ENCODE measurements around the gene TOM1L2. TPM values are rescaled to one million over a fixed set of nuclear protein-coding genes. Genes with fewer than 3 reads are reported as not detected.

The TOM1L2 gene
- total RNA-seq, 1 donor, result 34.1 TPM

- TF ChIP-seq, protein P1, sequence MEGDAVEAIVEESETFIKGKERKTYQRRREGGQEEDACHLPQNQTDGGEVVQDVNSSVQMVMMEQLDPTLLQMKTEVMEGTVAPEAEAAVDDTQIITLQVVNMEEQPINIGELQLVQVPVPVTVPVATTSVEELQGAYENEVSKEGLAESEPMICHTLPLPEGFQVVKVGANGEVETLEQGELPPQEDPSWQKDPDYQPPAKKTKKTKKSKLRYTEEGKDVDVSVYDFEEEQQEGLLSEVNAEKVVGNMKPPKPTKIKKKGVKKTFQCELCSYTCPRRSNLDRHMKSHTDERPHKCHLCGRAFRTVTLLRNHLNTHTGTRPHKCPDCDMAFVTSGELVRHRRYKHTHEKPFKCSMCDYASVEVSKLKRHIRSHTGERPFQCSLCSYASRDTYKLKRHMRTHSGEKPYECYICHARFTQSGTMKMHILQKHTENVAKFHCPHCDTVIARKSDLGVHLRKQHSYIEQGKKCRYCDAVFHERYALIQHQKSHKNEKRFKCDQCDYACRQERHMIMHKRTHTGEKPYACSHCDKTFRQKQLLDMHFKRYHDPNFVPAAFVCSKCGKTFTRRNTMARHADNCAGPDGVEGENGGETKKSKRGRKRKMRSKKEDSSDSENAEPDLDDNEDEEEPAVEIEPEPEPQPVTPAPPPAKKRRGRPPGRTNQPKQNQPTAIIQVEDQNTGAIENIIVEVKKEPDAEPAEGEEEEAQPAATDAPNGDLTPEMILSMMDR (IDR thresholded peaks at IDR 0.05; ENCODE audit: insufficient read depth, low read depth, low read length), result no peak
- DNase-seq (ENCODE audit: low read depth), result no peak
- peak overlapping the region; percentile 82 for H3K4me3 ChIP-seq (ENCODE audit: low read depth, low read length)
Observed at GRCh38 chr17:17835415-17836249, 136.6 kb downstream of the TOM1L2 start.

GRCh38 chr17:17834974-17835373 is 137.2 kb downstream of the TOM1L2 start:
- no peak for DNase-seq (ENCODE audit: low read depth)
- H3K4me3 ChIP-seq (ENCODE audit: low read depth, low read length), result peak overlapping the region; percentile 82
- TF ChIP-seq, protein P1 (IDR thresholded peaks at IDR 0.05; ENCODE audit: insufficient read depth, low read depth, low read length), result no peak

DNA sequence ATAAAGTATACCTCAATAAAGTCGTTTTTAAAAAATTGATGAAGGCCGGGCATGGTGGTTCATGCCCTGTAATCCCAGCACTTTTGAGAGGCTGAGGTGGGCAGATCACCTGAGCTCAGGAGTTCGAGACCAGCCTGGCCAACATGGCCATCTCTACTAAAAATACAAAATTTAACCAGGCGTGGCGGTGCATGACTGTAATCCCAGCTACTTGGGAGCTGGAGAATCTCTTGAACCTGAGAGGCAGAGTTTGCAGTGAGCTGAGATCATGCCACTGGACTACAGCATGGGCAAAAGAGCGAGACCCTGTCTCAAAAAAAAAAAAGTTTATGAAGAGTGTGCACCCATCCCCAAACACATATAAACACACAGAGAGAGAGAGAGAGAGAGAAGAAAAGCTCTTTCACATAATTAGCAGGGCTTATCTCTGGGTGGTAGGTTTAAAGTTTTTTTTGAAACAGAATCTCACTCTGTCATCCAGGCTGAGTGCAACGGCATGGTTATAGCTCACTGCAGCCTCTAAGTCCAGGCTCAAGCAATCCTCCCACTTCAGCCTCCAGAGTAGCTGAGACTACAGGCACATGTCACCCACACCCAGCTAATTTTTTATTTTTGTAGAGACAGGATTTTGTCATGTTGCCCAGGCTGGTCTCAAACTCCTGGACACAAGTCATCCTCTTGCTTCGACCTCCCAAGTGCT is 138.4 kb downstream of the TOM1L2 start:
- TF ChIP-seq, protein P1 (IDR thresholded peaks at IDR 0.05; ENCODE audit: insufficient read depth, low read depth, low read length), result no peak
- DNase-seq (ENCODE audit: low read depth), result no peak

GRCh38 chr17:17832032-17832363 is 140.2 kb downstream of the TOM1L2 start:
- no peak overlapping the region for H3K4me3 ChIP-seq (ENCODE audit: low read depth, low read length)
- no peak for DNase-seq (ENCODE audit: low read depth)
- TF ChIP-seq, protein P1 (IDR thresholded peaks at IDR 0.05; ENCODE audit: insufficient read depth, low read depth, low read length), result no peak

More for the DNA sequence above, 138.4 kb downstream of the TOM1L2 start:
- H3K4me3 ChIP-seq (ENCODE audit: low read depth, low read length), result no peak overlapping the region

DNA sequence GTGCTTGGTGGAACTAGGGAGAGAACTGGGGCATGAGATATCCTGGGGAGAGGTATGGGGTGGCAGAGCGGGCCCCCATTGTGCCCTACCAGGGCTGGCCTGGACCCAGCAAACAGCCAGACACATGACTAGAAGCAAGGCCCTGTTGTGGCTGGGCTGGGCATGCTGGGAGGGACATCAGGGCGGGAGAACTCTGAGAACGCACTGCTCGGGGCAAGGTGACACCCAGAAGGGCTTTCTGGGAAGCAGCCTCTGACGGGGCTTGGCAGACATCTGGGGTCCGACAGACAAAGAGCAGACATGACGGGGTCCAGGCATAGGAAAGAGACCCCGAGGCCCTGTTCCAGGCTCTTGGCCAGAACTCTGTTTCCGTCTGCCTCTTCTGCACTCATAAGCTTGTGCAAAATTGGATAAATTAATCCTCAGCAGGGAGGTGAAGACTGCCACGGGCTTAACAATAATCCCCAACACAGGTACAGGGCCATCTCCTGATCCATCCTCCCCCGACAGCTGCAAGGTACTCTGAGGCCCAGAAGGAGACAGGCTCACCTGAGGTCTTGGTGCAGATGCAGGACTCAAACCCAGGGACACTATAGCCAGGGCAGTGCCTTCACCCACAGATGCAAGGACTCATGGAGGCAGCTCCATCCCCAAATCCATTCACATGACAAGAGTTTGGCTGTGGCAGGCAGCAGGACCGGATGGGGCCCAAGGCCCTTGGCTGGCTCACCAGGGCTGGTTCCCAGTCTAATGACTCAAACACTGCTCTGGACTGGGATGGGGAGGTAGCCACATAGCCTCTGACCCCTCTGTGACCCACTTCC is 140.8 kb downstream of the TOM1L2 start:
- TF ChIP-seq, protein P1 (IDR thresholded peaks at IDR 0.05; ENCODE audit: insufficient read depth, low read depth, low read length), result no peak
- no peak overlapping the region for H3K4me3 ChIP-seq (ENCODE audit: low read depth, low read length)
- DNase-seq (ENCODE audit: low read depth), result no peak

GRCh38 chr17:17830740-17831207 is 141.4 kb downstream of the TOM1L2 start:
- DNase-seq (ENCODE audit: low read depth), result no peak
- no peak overlapping the region for H3K4me3 ChIP-seq (ENCODE audit: low read depth, low read length)
- TF ChIP-seq, protein P1 (IDR thresholded peaks at IDR 0.05; ENCODE audit: insufficient read depth, low read depth, low read length), result no peak
